Subcutaneous adipose tissue (tissue), 4 donors: ENCODE measurements around the gene LSAMP. TPM values are rescaled to one million over a fixed set of nuclear protein-coding genes. Genes with fewer than 3 reads are reported as not detected.

Source experiments
- CTCF ChIP-seq: fragments of 450-650 bp; IDR thresholded peaks from one replicate; pipeline ENCODE4 v1.5.1; 2016; ENCODE audit warnings: low read depth, mild to moderate bottlenecking, control low read depth, antibody characterized with exemption, moderate library complexity
- total RNA-seq, 4 donors: library from RNA; depleted of rRNA; stranded (reverse); fragments of >200 nt; gene quantifications; one replicate each; pipeline ENCODE4 v1.1.0, GENCODE V29; 2016

The LSAMP gene
- total RNA-seq, 4 donors from 2014 or later = 0.38 to 1.7 (median 0.71) TPM

- TF ChIP-seq CTCF = no peak
Measured at GRCh38 chr3:116135457-116136085, 309.7 kb downstream of the LSAMP start.

DNA sequence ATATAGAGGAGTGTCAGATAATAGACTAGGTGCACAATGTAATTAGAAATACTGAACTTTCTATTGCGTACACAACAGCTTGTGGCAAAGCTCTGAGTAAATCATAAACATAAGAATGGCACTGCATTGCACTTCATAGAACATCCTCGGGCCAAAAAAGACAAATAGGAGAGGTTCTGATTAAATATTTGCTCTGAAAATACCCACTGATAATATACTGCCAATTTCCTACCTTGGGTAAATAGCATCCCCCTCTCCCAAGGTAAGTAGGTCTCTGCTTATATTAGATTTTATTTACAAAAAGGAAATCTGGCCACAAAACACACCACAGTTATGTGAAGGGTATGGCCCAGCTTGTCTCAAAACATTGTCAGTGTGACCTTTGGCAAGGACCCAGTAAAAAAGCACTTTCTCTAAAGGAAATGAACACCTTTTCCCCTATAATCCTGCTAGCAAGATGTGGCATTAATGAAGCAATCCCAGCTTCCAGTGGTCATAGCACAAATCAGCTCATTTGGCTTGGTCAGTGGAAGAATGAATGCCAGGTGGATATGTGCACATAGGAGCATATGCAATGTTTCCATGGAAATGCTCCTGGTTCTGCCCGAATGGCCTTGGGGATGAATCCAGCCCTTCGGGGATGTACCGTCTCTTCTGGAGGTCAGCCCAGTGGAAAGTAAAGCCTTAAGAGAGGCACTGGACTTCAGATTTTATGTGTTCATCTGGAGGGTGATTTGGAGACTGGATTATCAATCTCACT lies 315.9 kb downstream of the LSAMP start:
- TF ChIP-seq CTCF = no peak

GRCh38 chr3:116127464-116127863 lies 317.8 kb downstream of the LSAMP start:
- TF ChIP-seq CTCF = no peak

- no peak for TF ChIP-seq CTCF
Measured at GRCh38 chr3:116124166-116124565, 321.1 kb downstream of the LSAMP start.

DNA sequence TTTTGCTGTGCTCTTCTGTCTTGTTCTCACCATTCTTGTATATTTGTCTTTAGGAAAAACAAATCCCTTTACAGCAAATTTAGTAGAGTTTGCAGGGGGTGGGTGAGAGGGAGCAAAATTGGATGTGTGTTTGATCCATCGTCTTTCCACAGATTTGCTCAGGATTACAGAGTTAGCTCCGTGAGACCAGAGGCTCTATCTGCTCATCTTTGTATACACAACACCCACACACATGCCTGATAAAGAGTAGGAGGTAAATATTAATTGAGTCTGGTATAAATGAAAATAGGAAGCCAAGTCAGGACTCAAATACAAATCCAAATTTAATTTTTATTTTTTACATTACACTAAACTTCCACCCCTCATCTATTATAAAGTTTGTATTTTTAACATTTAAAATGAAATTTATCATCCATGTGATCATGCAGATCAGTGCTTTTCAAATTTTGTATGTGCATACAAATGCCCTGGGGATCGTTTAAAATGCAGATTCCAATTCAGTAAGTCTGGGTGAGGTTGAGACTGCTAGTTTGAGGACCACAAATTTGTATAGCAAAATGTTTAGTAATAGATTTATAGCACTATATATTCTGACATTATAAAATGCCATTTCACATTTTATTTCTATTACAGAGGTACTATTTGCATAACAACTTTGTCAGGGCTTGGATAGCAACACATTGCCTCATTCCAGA lies 326.7 kb downstream of the LSAMP start:
- TF ChIP-seq CTCF = no peak

DNA sequence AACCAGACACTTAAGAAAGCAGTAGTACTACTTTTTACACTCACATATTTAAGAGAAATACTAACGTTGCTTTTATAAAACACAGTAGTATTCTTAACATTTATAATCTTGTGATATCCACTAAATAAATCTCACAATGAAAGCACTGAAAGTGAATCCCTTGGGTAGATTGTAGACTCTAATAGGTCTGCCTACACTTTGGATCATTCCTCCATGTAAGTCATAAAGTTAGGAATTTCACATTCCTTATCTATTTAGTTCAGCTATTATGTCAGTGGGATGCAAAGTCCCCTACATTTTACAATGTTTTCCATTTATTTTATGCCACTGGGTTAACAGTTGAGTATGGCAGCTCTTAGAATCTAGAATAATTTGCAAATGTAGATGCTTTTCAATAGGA lies 330.7 kb downstream of the LSAMP start:
- TF ChIP-seq CTCF = no peak

DNA sequence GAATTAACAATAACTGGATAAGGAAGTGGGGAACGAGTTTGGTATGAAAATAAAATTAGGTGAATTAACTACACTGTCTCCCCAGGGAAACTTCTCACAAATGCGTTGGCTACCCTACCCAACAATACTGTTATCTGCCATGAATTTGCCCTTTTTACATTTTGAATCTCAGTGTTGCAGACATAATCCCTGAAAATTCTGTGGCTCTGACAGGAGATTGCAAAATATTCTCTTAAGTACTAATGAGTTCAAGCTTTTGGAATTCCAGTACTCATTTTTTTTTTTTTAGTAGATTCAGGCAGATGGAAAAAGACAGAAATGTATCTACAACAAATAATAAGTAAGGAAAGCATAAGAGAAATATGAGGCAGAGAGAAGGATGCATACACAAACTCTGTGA lies 332.6 kb downstream of the LSAMP start:
- no peak for TF ChIP-seq CTCF
